Measurements from ENCODE around the gene C19orf85.

GRCh38 chr19:55488986-55489710 lies 24.6 kb upstream of the C19orf85 start:
- TF ChIP-seq CTCF (IDR thresholded peaks at IDR 0.05): no peak
- no peak for TF ChIP-seq FOXM1 (IDR thresholded peaks at IDR 0.05; ENCODE audit: low read depth)
- no peak for TF ChIP-seq EP300 (IDR thresholded peaks at IDR 0.05; ENCODE audit: borderline replicate concordance in 1 of 2, low read depth in 1 of 2, low read length in 1 of 2)
- no peak for TF ChIP-seq RCOR1 (IDR thresholded peaks at IDR 0.05; ENCODE audit: low read length)

All from SK-N-SH (cell line).